Ishikawa (cell line): Measurements from ENCODE around the gene SLC2A3.

Experiments
- CEBPB ChIP-seq: IDR thresholded peaks from 2 replicates; pipeline ENCODE4 v1.6.1; 2012
- CREB1 ChIP-seq: IDR thresholded peaks from 2 replicates; pipeline ENCODE4 v1.6.1; 2012; ENCODE audit warnings: low read depth
- EGR1 ChIP-seq: IDR thresholded peaks from 2 replicates; pipeline ENCODE4 v1.6.1; 2012
- EP300 ChIP-seq: IDR thresholded peaks from 2 replicates; pipeline ENCODE4 v1.6.1; 2012; ENCODE audit warnings: borderline replicate concordance
- FOXM1 ChIP-seq: IDR thresholded peaks from 2 replicates; pipeline ENCODE4 v1.6.1; 2012; ENCODE audit warnings: low read depth, borderline replicate concordance
- NFIC ChIP-seq: IDR thresholded peaks from 2 replicates; pipeline ENCODE4 v1.6.1; 2012
- RAD21 ChIP-seq: IDR thresholded peaks from 2 replicates; pipeline ENCODE4 v1.6.1; 2012; ENCODE audit warnings: low read depth
- TAF1 ChIP-seq: IDR thresholded peaks from 2 replicates; pipeline ENCODE4 v1.6.1; 2012; ENCODE audit warnings: low read depth, mild to moderate bottlenecking
- TCF12 ChIP-seq: IDR thresholded peaks from 2 replicates; pipeline ENCODE4 v1.6.1; 2012; ENCODE audit warnings: low read depth
- TEAD4 ChIP-seq: IDR thresholded peaks from 2 replicates; pipeline ENCODE4 v1.6.1; 2012
- ZBTB7A ChIP-seq: IDR thresholded peaks from 2 replicates; pipeline ENCODE4 v1.6.1; 2012; ENCODE audit warnings: low read depth
- TF ChIP-seq, protein P1 (sequence below): IDR thresholded peaks from 2 replicates; pipeline ENCODE4 v1.6.1; 2012
- TF ChIP-seq, protein P2 (sequence below): IDR thresholded peaks from 2 replicates; pipeline ENCODE4 v1.6.1; 2012
- TF ChIP-seq, protein P3 (sequence below): IDR thresholded peaks from 2 replicates; pipeline ENCODE4 v1.6.1; 2012; ENCODE audit warnings: low read depth, mild to moderate bottlenecking

DNA sequence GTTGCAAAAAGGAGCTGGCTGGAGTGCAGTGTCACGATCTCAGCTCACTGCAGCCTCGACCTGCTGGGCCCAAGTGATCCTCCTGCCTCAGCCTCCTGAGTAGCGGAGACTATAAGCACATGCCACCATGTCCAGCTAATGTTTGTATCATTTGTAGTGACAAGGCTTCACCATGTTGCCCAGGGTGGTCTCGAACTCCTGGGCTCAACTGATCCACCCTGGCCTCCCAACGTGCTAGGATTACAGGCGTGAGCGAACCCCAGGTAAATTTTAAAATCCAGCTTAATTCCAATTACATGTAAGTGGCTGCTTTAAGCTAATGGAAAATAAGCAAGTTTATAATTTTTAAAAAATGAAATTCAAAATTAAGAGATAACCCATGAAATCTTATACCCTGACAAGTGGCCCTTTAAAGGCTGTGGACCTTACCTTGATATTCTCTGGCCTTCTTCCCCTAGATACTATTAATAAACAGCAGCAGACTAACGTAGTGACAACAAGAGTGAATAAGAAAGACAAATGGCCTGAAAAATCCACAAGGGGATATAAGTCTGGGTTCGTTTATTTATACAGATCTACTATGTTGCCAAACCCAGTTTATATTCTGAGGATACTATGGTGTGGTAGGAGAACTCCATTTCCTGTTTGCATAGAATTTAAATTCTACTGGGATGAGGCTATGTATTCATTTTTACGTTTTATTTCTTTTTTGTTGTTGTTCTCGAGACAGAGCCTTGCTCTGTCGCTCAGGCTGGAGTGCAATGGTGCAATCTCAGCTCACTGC lies 25.6 kb upstream of the SLC2A3 start:
- TF ChIP-seq, protein P1, sequence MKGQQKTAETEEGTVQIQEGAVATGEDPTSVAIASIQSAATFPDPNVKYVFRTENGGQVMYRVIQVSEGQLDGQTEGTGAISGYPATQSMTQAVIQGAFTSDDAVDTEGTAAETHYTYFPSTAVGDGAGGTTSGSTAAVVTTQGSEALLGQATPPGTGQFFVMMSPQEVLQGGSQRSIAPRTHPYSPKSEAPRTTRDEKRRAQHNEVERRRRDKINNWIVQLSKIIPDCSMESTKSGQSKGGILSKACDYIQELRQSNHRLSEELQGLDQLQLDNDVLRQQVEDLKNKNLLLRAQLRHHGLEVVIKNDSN: no peak
- TF ChIP-seq RAD21 (no peak), TCF12 (no peak), CEBPB (no peak), EP300 (no peak), CREB1 (no peak), NFIC (no peak), EGR1 (no peak), TAF1 (no peak), FOXM1 (no peak), TEAD4 (no peak), ZBTB7A (no peak)
- TF ChIP-seq, protein P2, sequence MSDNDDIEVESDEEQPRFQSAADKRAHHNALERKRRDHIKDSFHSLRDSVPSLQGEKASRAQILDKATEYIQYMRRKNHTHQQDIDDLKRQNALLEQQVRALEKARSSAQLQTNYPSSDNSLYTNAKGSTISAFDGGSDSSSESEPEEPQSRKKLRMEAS: no peak
- TF ChIP-seq, protein P3, sequence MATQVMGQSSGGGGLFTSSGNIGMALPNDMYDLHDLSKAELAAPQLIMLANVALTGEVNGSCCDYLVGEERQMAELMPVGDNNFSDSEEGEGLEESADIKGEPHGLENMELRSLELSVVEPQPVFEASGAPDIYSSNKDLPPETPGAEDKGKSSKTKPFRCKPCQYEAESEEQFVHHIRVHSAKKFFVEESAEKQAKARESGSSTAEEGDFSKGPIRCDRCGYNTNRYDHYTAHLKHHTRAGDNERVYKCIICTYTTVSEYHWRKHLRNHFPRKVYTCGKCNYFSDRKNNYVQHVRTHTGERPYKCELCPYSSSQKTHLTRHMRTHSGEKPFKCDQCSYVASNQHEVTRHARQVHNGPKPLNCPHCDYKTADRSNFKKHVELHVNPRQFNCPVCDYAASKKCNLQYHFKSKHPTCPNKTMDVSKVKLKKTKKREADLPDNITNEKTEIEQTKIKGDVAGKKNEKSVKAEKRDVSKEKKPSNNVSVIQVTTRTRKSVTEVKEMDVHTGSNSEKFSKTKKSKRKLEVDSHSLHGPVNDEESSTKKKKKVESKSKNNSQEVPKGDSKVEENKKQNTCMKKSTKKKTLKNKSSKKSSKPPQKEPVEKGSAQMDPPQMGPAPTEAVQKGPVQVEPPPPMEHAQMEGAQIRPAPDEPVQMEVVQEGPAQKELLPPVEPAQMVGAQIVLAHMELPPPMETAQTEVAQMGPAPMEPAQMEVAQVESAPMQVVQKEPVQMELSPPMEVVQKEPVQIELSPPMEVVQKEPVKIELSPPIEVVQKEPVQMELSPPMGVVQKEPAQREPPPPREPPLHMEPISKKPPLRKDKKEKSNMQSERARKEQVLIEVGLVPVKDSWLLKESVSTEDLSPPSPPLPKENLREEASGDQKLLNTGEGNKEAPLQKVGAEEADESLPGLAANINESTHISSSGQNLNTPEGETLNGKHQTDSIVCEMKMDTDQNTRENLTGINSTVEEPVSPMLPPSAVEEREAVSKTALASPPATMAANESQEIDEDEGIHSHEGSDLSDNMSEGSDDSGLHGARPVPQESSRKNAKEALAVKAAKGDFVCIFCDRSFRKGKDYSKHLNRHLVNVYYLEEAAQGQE: no peak
